ENCODE results near the gene MCRS1.
"Not testable (repeated sequence)": the region's sequence is repeated elsewhere in the genome, so short reads cannot be mapped to it uniquely, and the experiment has no call there.

MCRS1 gene

DNA sequence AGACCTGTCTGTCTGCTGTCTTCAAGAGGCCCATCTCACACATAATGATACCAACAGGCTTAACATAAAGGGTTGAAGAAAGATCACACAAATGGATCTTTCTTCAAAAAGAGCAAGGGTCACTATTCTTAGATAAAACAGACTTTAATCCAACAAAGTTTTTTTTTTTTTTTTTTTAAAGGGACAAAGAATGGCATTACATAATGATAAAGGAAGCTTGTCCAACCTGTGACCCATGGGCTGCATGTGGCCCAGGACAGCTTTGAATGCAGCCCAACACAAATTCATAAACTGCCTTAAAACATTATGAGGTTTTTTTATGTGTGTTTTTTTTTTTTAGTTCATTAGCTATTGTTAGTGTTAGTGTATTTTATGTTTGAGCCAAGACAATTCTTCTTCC, 44.3 kb upstream of the MCRS1 start:
- Histone ChIP-seq H3K9me2 (replicated peaks; ENCODE audit: control insufficient read depth, low read length) (no peaks in the 10 kb centered on the region), H3F3A (ENCODE audit: control insufficient read depth, insufficient read depth) (no peaks in the 10 kb centered on the region), H3K79me2 (ENCODE audit: control insufficient read depth, low read length) (no peaks in the 10 kb centered on the region), H3K27me3 (ENCODE audit: control insufficient read depth, low read length) (no peaks in the 10 kb centered on the region), H3K9me3 (ENCODE audit: control insufficient read depth, insufficient read depth, low read length) (no peaks in the 10 kb centered on the region), H3K4me1 (ENCODE audit: control insufficient read depth, low read length) (peaks cover 13% of the 10 kb centered on the region), H3K36me3 (ENCODE audit: control insufficient read depth, low read length) (no peaks in the 10 kb centered on the region), H3K27ac (ENCODE audit: low read depth, low read length) (no peak overlapping the region), H3K4me3 (ENCODE audit: low read length) (no peak overlapping the region), H3K4me2 (ENCODE audit: low read length) (no peak overlapping the region), H4K20me1 (ENCODE audit: control insufficient read depth, insufficient read depth, low read depth, low read length) (no peaks in the 10 kb centered on the region)
- TF ChIP-seq, protein P1, sequence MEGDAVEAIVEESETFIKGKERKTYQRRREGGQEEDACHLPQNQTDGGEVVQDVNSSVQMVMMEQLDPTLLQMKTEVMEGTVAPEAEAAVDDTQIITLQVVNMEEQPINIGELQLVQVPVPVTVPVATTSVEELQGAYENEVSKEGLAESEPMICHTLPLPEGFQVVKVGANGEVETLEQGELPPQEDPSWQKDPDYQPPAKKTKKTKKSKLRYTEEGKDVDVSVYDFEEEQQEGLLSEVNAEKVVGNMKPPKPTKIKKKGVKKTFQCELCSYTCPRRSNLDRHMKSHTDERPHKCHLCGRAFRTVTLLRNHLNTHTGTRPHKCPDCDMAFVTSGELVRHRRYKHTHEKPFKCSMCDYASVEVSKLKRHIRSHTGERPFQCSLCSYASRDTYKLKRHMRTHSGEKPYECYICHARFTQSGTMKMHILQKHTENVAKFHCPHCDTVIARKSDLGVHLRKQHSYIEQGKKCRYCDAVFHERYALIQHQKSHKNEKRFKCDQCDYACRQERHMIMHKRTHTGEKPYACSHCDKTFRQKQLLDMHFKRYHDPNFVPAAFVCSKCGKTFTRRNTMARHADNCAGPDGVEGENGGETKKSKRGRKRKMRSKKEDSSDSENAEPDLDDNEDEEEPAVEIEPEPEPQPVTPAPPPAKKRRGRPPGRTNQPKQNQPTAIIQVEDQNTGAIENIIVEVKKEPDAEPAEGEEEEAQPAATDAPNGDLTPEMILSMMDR (IDR thresholded peaks at IDR 0.05; ENCODE audit: low read depth, low read length, poor library complexity, severe bottlenecking): no peak
- no peak for TF ChIP-seq EZH2phosphoT487 (IDR thresholded peaks at IDR 0.05; ENCODE audit: borderline replicate concordance, low read length)

DNA sequence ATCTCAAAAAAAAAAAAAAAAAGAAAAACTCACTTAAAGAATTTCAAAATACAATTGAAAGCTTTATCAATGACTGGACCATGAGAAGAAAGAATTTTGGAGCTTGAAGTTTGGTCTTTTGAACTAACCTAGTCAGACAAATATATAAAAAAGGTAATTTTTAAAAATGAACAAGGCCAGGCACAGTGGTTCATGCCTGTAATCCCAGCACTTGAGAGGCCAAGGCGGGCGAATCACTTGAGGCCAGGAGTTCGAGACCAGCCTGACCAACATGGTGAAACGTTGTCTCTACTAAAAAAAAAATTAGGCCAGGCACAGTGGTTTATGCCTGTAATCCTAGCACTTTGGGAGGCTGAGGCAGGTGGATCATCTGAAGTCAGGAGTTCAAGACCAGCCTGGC, 42.8 kb upstream of the MCRS1 start:
- H3K9me3 ChIP-seq (ENCODE audit: control insufficient read depth, insufficient read depth, low read length); H3K4me3 ChIP-seq (ENCODE audit: low read length); H3K4me2 ChIP-seq (ENCODE audit: low read length); H3K9me2 ChIP-seq (replicated peaks; ENCODE audit: control insufficient read depth, low read length); H3K27me3 ChIP-seq (ENCODE audit: control insufficient read depth, low read length); H3K36me3 ChIP-seq (ENCODE audit: control insufficient read depth, low read length); H3K27ac ChIP-seq (ENCODE audit: low read depth, low read length); H3K4me1 ChIP-seq (ENCODE audit: control insufficient read depth, low read length); H3F3A ChIP-seq (ENCODE audit: control insufficient read depth, insufficient read depth); H4K20me1 ChIP-seq (ENCODE audit: control insufficient read depth, insufficient read depth, low read depth, low read length); H3K79me2 ChIP-seq (ENCODE audit: control insufficient read depth, low read length): not testable (repeated sequence)

DNA sequence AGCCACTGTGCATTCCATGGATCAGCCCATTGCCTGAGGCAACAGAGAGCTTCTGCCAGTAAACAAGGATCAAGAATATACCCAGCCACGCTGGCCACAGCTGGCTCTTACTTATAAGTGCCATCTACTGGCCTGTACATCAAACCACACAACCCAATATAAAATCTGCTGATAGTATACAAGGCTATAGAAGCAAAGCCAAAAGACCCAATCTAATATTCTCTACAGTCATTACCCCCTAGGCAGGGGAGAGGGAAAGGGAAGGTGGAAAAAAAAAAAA, 41.9 kb upstream of the MCRS1 start:
- Histone ChIP-seq H3K36me3 (ENCODE audit: control insufficient read depth, low read length) (no peaks in the 10 kb centered on the region), H4K20me1 (ENCODE audit: control insufficient read depth, insufficient read depth, low read depth, low read length) (no peaks in the 10 kb centered on the region), H3K9me2 (replicated peaks; ENCODE audit: control insufficient read depth, low read length) (no peaks in the 10 kb centered on the region), H3F3A (ENCODE audit: control insufficient read depth, insufficient read depth) (0 out of 2 replicates have a peak, but pooled peaks cover 3% of the 10 kb centered on the region), H3K27ac (ENCODE audit: low read depth, low read length) (no peak overlapping the region), H3K27me3 (ENCODE audit: control insufficient read depth, low read length) (no peaks in the 10 kb centered on the region), H3K79me2 (ENCODE audit: control insufficient read depth, low read length) (no peaks in the 10 kb centered on the region), H3K4me2 (ENCODE audit: low read length) (no peak overlapping the region), H3K4me1 (ENCODE audit: control insufficient read depth, low read length) (peaks cover 4% of the 10 kb centered on the region; the same call in 1 of the 2 replicates), H3K4me3 (ENCODE audit: low read length) (no peak overlapping the region), H3K9me3 (ENCODE audit: control insufficient read depth, insufficient read depth, low read length) (no peaks in the 10 kb centered on the region)
- TF ChIP-seq, protein P1 (IDR thresholded peaks at IDR 0.05; ENCODE audit: low read depth, low read length, poor library complexity, severe bottlenecking): peak; percentile 26
- no peak for TF ChIP-seq EZH2phosphoT487 (IDR thresholded peaks at IDR 0.05; ENCODE audit: borderline replicate concordance, low read length)

DNA sequence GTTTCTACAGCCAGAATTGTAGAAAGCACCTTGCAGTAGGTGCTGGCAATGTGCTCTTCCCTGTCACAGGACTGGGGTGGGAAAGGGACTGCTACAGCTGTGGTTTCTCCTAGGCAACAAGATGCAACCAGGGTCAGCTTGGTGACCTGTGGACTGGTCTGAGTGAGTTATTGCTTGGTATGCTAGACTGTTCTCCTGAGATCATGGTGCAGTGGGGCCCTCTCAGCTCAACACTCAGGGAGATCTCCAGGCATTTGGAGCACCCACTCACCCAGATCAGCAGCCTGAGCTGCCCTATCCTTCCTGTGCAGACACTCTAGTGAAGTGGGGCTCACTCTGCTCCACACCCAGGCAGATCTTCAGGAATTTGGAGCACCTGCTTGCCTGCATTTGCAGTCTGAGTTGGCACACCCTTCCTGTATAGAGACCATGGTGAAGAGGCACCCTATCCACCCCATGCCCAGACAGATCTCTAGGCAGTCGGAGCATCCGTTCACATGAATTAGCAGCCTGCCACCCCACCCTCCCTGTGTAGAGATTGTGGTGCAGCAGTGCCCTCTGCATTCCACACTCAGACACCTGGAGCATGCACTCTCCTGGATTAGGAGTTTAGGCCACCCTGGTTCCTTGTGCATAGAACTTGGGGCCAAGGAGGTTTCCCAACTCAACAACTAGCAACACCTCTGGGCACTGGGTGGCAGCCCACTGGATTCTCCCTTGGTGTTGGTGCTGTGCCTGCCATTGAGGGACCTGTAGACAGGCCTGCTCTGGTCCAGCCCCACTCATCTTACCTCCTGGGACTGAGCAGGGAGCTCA, 41.3 kb upstream of the MCRS1 start:
- no peaks in the 10 kb centered on the region for H4K20me1 ChIP-seq (ENCODE audit: control insufficient read depth, insufficient read depth, low read depth, low read length)
- H3F3A ChIP-seq (ENCODE audit: control insufficient read depth, insufficient read depth): 0 out of 2 replicates have a peak, but pooled peaks cover 3% of the 10 kb centered on the region
- no peaks in the 10 kb centered on the region for H3K79me2 ChIP-seq (ENCODE audit: control insufficient read depth, low read length)
- no peaks in the 10 kb centered on the region for H3K9me3 ChIP-seq (ENCODE audit: control insufficient read depth, insufficient read depth, low read length)
- H3K9me2 ChIP-seq (replicated peaks; ENCODE audit: control insufficient read depth, low read length): no peaks in the 10 kb centered on the region
- peaks cover 6% of the 10 kb centered on the region; the same call in 1 of the 2 replicates for H3K4me1 ChIP-seq (ENCODE audit: control insufficient read depth, low read length)
- no peak overlapping the region for H3K4me2 ChIP-seq (ENCODE audit: low read length)
- no peak for TF ChIP-seq EZH2phosphoT487 (IDR thresholded peaks at IDR 0.05; ENCODE audit: borderline replicate concordance, low read length)
- TF ChIP-seq, protein P1 (IDR thresholded peaks at IDR 0.05; ENCODE audit: low read depth, low read length, poor library complexity, severe bottlenecking): no peak
- no peak overlapping the region for H3K27ac ChIP-seq (ENCODE audit: low read depth, low read length)
- no peak overlapping the region for H3K4me3 ChIP-seq (ENCODE audit: low read length)
- no peaks in the 10 kb centered on the region for H3K36me3 ChIP-seq (ENCODE audit: control insufficient read depth, low read length)
- no peaks in the 10 kb centered on the region for H3K27me3 ChIP-seq (ENCODE audit: control insufficient read depth, low read length)

DNA sequence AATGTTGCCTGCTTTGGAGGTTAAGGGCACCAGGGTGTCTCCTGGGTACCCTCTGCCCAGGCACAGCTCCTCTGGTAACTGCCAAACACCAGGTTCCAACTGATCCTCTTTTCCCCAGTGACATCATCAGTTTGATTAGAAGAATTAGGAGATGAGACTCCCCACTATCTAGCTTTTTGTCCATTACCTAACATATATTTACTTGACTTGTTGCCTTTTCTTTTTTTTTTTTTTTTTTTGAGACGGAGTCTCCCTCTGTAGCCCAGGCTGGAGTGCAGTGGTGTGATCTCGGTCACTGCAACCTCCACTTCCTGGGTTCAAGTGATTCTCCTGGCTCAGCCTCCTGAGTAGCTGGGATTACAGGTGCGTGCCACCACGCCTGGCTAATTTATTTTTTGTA, 37.6 kb upstream of the MCRS1 start, which contains the start of gene FAM186B:
FAM186B (minus strand) TSS at position 101 of the 400 bp plus-strand sequence. CDS start 162 bp downstream, outside the sequence.
- not testable (repeated sequence) for H3K9me2 ChIP-seq (replicated peaks; ENCODE audit: control insufficient read depth, low read length); H3K4me2 ChIP-seq (ENCODE audit: low read length); H3K27ac ChIP-seq (ENCODE audit: low read depth, low read length); H4K20me1 ChIP-seq (ENCODE audit: control insufficient read depth, insufficient read depth, low read depth, low read length); H3K79me2 ChIP-seq (ENCODE audit: control insufficient read depth, low read length); H3K9me3 ChIP-seq (ENCODE audit: control insufficient read depth, insufficient read depth, low read length); H3K4me1 ChIP-seq (ENCODE audit: control insufficient read depth, low read length); H3K4me3 ChIP-seq (ENCODE audit: low read length); H3K36me3 ChIP-seq (ENCODE audit: control insufficient read depth, low read length); H3F3A ChIP-seq (ENCODE audit: control insufficient read depth, insufficient read depth); H3K27me3 ChIP-seq (ENCODE audit: control insufficient read depth, low read length)

Measured in DOHH2 (cell line).